Endothelial cell of umbilical vein (primary cell): Measurements from ENCODE around the gene ABCD1. TPM values are rescaled to one million over a fixed set of nuclear protein-coding genes. Genes with fewer than 3 reads are reported as not detected.
A peak's percentile ranks its signal among the peaks of the same experiment; 100 is the strongest.
"Not testable (repeated sequence)": the region's sequence is repeated elsewhere in the genome, so short reads cannot be mapped to it uniquely, and the experiment has no call there.

Source experiments
- BruUV-seq: library from RNA; stranded (reverse); fragments of 400-500 nt; replicated peaks from 2 replicates; lab custom pipeline; 2021; lab: Mats Ljungman, UMichigan
- CTCF ChIA-PET: fragments of 300-600, 350-600 bp; sonication (Branson Sonifier 250); formaldehyde crosslinking; loops from one replicate; lab custom pipeline; 2021; ENCODE audit warnings: antibody characterized with exemption, inconsistent platforms; lab: Charles Lee
- POLR2A ChIA-PET: fragments of 300-600, 350-600 bp; sonication (Branson Sonifier 250); formaldehyde crosslinking; loops from one replicate; lab custom pipeline; 2021; ENCODE audit warnings: antibody characterized with exemption, inconsistent platforms; lab: Charles Lee
- DNase-seq: peaks from one replicate; pipeline ENCODE4 v3.0.0-alpha.2; 2011; ENCODE audit warnings: low read depth, low spot score
- FAIRE-seq: peaks from 2 replicates; lab custom pipeline; 2011; peaks lifted over from hg19 to GRCh38; lab: Jason Lieb, UNC
- H2AFZ ChIP-seq: 2 replicates; pipeline ENCODE4 v1.6.0; 2012; ENCODE audit warnings: low read depth, low read length, control low read depth, inconsistent platforms
- H3K27ac ChIP-seq: 2 replicates; pipeline ENCODE4 v1.5.1; 2011; ENCODE audit warnings: low read depth, mild to moderate bottlenecking, control low read depth, low read length, moderate library complexity; ENCODE audit not compliant: insufficient read depth
- H3K27me3 ChIP-seq, 2 experiments: 2 replicates each; pipeline versions ENCODE4 v1.6.0 to v1.6.1; 2011; ENCODE audit warnings: low read length in 2 of 2, mixed read lengths in 1 of 2; ENCODE audit not compliant: control insufficient read depth in 2 of 2, insufficient read depth in 2 of 2
- H3K36me3 ChIP-seq, 2 experiments: 2 replicates in 1 of 2; 3 replicates in 1 of 2; pipeline ENCODE4 v1.5.1; 2011; ENCODE audit warnings: low read length in 2 of 2, mild to moderate bottlenecking in 1 of 2, moderate library complexity in 1 of 2; ENCODE audit not compliant: control insufficient read depth in 2 of 2, insufficient read depth in 2 of 2; ENCODE audit errors: extremely low read depth in 1 of 2
- H3K4me1 ChIP-seq: 3 replicates; pipeline ENCODE4 v1.5.1; 2011; ENCODE audit warnings: mild to moderate bottlenecking, low read length; ENCODE audit not compliant: control insufficient read depth, insufficient read depth; ENCODE audit errors: extremely low read depth
- H3K4me2 ChIP-seq: 2 replicates; pipeline ENCODE4 v1.6.1; 2011; ENCODE audit warnings: low read length, control low read depth, mixed read lengths; ENCODE audit not compliant: insufficient read depth
- H3K4me3 ChIP-seq, 3 experiments: fragments of 200-600 bp in 1 of 3; sonication (generic), shearing (Covaris generic) in 1 of 3; replicated peaks in 1 of 3; 2 replicates each; pipeline ENCODE4 v1.5.1; 2011 to 2016; ENCODE audit warnings: control low read depth in 3 of 3, low read length in 3 of 3, mild to moderate bottlenecking in 2 of 3, inconsistent platforms in 1 of 3, low read depth in 1 of 3, moderate library complexity in 1 of 3; ENCODE audit not compliant: insufficient read depth in 1 of 3
- H3K79me2 ChIP-seq: 2 replicates; pipeline ENCODE4 v1.6.0; 2012; ENCODE audit warnings: low read length, inconsistent platforms; ENCODE audit not compliant: control insufficient read depth, insufficient read depth
- H3K9ac ChIP-seq: replicated peaks from 2 replicates; pipeline ENCODE3; 2011; ENCODE audit warnings: low read length, control low read depth; ENCODE audit not compliant: insufficient read depth; ENCODE audit errors: extremely low read depth
- H3K9me1 ChIP-seq: replicated peaks from 3 replicates; pipeline ENCODE4 v1.6.0; 2011; ENCODE audit warnings: mild to moderate bottlenecking, low read length; ENCODE audit not compliant: control insufficient read depth, insufficient read depth; ENCODE audit errors: extremely low read depth
- H3K9me3 ChIP-seq: replicated peaks from 2 replicates; pipeline ENCODE4 v1.5.1; 2012; ENCODE audit warnings: low read length, inconsistent platforms; ENCODE audit not compliant: control insufficient read depth, insufficient read depth
- H4K20me1 ChIP-seq: replicated peaks from 2 replicates; pipeline ENCODE3; 2011; ENCODE audit warnings: mild to moderate bottlenecking, low read length; ENCODE audit not compliant: control insufficient read depth, insufficient read depth; ENCODE audit errors: extremely low read depth
- CTCF ChIP-seq, 2 donors: IDR thresholded peaks; 1 replicate in 1 of 2; 2 replicates in 1 of 2; pipeline ENCODE4 v1.5.1; 2011; ENCODE audit warnings: low read length in 2 of 2, mild to moderate bottlenecking in 2 of 2, moderate library complexity in 2 of 2, control low read depth in 1 of 2, inconsistent platforms in 1 of 2, low read depth in 1 of 2; ENCODE audit not compliant: insufficient read depth in 1 of 2; ENCODE audit errors: extremely low read depth in 1 of 2
- EZH2 ChIP-seq: IDR thresholded peaks from 2 replicates; pipeline ENCODE4 v1.6.1; 2012; ENCODE audit warnings: borderline replicate concordance, low read depth, mild to moderate bottlenecking, moderate library complexity, low read length, inconsistent platforms; ENCODE audit not compliant: severe bottlenecking
- FOS ChIP-seq: IDR thresholded peaks from 2 replicates; pipeline ENCODE4 v1.6.1; 2011; ENCODE audit warnings: mild to moderate bottlenecking, low read length, moderate library complexity, borderline replicate concordance; ENCODE audit not compliant: insufficient read depth
- GATA2 ChIP-seq: IDR thresholded peaks from 2 replicates; pipeline ENCODE4 v1.7.0; 2011; ENCODE audit warnings: low read depth, mild to moderate bottlenecking, moderate library complexity, mixed read lengths, low read length; ENCODE audit not compliant: insufficient read length, insufficient read depth
- JUN ChIP-seq: IDR thresholded peaks from 2 replicates; pipeline ENCODE4 v1.6.1; 2011; ENCODE audit warnings: borderline replicate concordance, low read depth; ENCODE audit not compliant: insufficient read length, insufficient read depth
- MAX ChIP-seq: IDR thresholded peaks from 2 replicates; pipeline ENCODE4 v1.6.1; 2011; ENCODE audit not compliant: insufficient read depth, insufficient read length
- MYC ChIP-seq: IDR thresholded peaks from one replicate; pipeline ENCODE4 v1.6.1; 2011; ENCODE audit warnings: mild to moderate bottlenecking, low read depth, low read length
- POLR2A ChIP-seq: IDR thresholded peaks from 2 replicates; pipeline ENCODE4 v1.6.1; 2012; ENCODE audit warnings: low read depth, mild to moderate bottlenecking, control low read depth, low read length
- POLR2AphosphoS5 ChIP-seq: IDR thresholded peaks from 2 replicates; pipeline ENCODE4 v1.6.1; 2012; ENCODE audit warnings: low read depth, mild to moderate bottlenecking, control low read depth, low read length, moderate library complexity; ENCODE audit not compliant: insufficient read depth
- dilution Hi-C: fragments of 300-500 bp; cut with MboI; formaldehyde crosslinking; loops from one replicate; pipeline ENCODE4 v1.15.0; 2019; ENCODE audit warnings: low sequenced_read_pairs; ENCODE audit not compliant: extremely low pct_ligation_motif_present
- intact Hi-C: fragments of 100-400 bp; cut with micrococcal nuclease; formaldehyde crosslinking; loops from one replicate; pipeline ENCODE4 v1.10.0; 2022
- polyA plus RNA-seq, 4 experiments: library from polyadenylated mRNA; depleted of rRNA in 3 of 4; stranded (reverse) in 3 of 4; unstranded in 1 of 4; fragments of >200 nt; gene quantifications; 2 replicates each; pipeline versions ENCODE4 v1.2.1 to v1.2.3, GENCODE V29; 2011 to 2012; ENCODE audit warnings: missing spikeins in 1 of 4
- total RNA-seq: library from RNA; stranded (reverse); gene quantifications from 2 replicates; pipeline ENCODE4 v1.2.3, GENCODE V29; 2021

The ABCD1 gene
- total and polyA plus RNA-seq, 2 donors (not counting 3 experiments of a cell fraction or from before 2014, with no cell fraction given) = 9.1 to 12.9 TPM

GRCh38 chrX:153704021-153704526 is 20.6 kb upstream of the ABCD1 start:
- Histone ChIP-seq H3K36me3 (peaks cover 2 to 18% of the 10 kb centered on the region in 2 experiments), H3K4me2 (no peak overlapping the region), H3K27ac (no peak overlapping the region), H3K9me3 (no peaks in the 10 kb centered on the region), H3K79me2 (peaks cover 11% of the 10 kb centered on the region), H2AFZ (no peak overlapping the region), H3K4me1 (peaks cover 21% of the 10 kb centered on the region), H4K20me1 (no peaks in the 10 kb centered on the region), H3K9ac (no peak overlapping the region), H3K27me3 (no peaks in the 10 kb centered on the region), H3K4me3 (no peak overlapping the region), H3K9me1 (no peaks in the 10 kb centered on the region)
- dilution Hi-C loops (no loop called here), intact Hi-C loops (no loop called here)
- DNase-seq (no peak), FAIRE-seq (no peak)
- no TSS peak for BruUV-seq
- TF ChIP-seq POLR2AphosphoS5 (no peak), FOS (no peak), MAX (no peak), CTCF (IDR thresholded peaks at IDR 0.05; ENCODE audit: extremely low read depth in 1 of 2, insufficient read depth in 1 of 2, low read depth in 1 of 2, low read length in 2 of 2) (no peak), EZH2 (no peak), JUN (no peak), GATA2 (no peak), POLR2A (no peak), MYC (no peak)
- ChIA-PET POLR2A (no interaction called here), CTCF (no interaction called here)

- H2AFZ ChIP-seq, H3K9me1 ChIP-seq, dilution Hi-C loops, intact Hi-C loops, H4K20me1 ChIP-seq, H3K27me3 ChIP-seq, H3K9ac ChIP-seq, H3K4me2 ChIP-seq, DNase-seq, H3K9me3 ChIP-seq, POLR2A ChIA-PET, H3K4me3 ChIP-seq, BruUV-seq: not testable (repeated sequence)
- Histone ChIP-seq H3K27ac (peak overlapping the region; percentile 23), H3K36me3 (peaks cover 2 to 20% of the 10 kb centered on the region in 2 experiments), H3K4me1 (peaks cover 21% of the 10 kb centered on the region), H3K79me2 (peaks cover 11% of the 10 kb centered on the region)
- CTCF ChIA-PET = interaction anchor here (1.0 kb wide), 1 partner anchor 17 kb away, joined by 6 read pairs; the partner anchor contains the start of gene SLC6A8
- peak; percentile 77 for FAIRE-seq
These were observed 19.8 kb upstream of the ABCD1 start for GRCh38 chrX:153704631-153705402.
